Measurements from ENCODE around the gene COPG1. TPM values are rescaled to one million over a fixed set of nuclear protein-coding genes. Genes with fewer than 3 reads are reported as not detected.

The COPG1 gene
- total RNA-seq, 4 donors from 2014 or later: 64.7 to 149 (median 116) TPM

DNA sequence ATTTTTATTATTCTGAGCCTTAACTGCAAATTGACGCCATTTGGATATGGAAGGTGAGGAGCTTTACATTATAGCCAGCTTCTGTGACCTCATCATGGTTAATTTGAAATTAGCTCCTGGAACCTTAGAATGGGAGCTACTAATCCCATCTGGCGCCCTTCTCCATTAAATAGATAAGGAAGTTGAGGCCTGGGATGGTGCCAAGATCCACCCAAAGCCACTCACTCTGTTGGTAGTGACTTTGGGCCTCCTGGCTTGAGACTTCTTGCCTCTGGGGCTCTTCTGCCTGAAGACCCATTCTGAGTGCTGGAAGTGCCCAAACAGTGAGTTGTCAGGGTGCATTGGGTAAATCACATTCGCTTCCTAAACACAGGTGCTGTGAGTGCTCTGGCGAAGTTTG, 17.2 kb downstream of the COPG1 start:
- Histone ChIP-seq H3K27ac (no peak overlapping the region), H3K36me3 (peaks cover 0 to 92% (median 55%) of the 10 kb centered on the region in 4 donors), H3K4me3 (no peak overlapping the region), H3K27me3 (no peaks in the 10 kb centered on the region), H3K9me3 (no peaks in the 10 kb centered on the region), H3K4me1 (no peaks in the 10 kb centered on the region)
- DNase-seq: no peak
- intact Hi-C loops (cut with DNase I; ENCODE audit: low total_unique reads) (loop anchor here (5.0 kb wide), 1 partner anchor 644 kb away; no protein-coding TSS in a partner anchor), in situ Hi-C loops (cut with MboI; ENCODE audit: low pct_ligation_motif_present in 1 of 4, low pct_unique_long_range_greater_than_20kb in 1 of 4, low sequenced_read_pairs in 3 of 4) (no loop called here)
- WGBS, 2 donors (ENCODE audit: low coverage in 1 of 2): 93 to 96% methylated on average over 3 to 4 of the region's 4 CpGs
- TF ChIP-seq, protein P1, sequence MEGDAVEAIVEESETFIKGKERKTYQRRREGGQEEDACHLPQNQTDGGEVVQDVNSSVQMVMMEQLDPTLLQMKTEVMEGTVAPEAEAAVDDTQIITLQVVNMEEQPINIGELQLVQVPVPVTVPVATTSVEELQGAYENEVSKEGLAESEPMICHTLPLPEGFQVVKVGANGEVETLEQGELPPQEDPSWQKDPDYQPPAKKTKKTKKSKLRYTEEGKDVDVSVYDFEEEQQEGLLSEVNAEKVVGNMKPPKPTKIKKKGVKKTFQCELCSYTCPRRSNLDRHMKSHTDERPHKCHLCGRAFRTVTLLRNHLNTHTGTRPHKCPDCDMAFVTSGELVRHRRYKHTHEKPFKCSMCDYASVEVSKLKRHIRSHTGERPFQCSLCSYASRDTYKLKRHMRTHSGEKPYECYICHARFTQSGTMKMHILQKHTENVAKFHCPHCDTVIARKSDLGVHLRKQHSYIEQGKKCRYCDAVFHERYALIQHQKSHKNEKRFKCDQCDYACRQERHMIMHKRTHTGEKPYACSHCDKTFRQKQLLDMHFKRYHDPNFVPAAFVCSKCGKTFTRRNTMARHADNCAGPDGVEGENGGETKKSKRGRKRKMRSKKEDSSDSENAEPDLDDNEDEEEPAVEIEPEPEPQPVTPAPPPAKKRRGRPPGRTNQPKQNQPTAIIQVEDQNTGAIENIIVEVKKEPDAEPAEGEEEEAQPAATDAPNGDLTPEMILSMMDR (IDR thresholded peaks at IDR 0.05): no peak
- no peak for TF ChIP-seq POLR2A (IDR thresholded peaks at IDR 0.05)
- TF ChIP-seq POLR2AphosphoS5 (IDR thresholded peaks at IDR 0.05): no peak
- TF ChIP-seq EP300 (IDR thresholded peaks at IDR 0.05; ENCODE audit: low read depth): no peak

DNA sequence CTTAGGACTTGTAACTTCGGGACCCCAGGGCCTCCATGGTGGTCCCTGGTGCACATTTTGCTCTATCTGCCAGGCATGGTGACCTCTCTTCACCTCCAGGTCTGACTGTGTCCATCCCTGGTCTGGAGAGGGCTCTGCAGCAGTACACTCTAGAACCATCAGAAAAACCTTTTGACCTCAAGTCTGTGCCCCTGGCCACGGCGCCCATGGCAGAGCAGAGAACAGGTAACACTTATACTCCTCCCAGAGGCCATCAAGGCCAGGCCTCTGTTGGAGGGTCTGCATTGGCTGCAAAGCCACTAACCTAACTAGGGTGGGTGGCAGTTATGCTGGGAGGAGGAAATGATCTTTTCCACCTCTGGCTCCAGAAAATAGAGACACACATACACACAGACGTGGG, 19.0 kb downstream of the COPG1 start:
- 99% methylated on average over 4 of the region's 4 CpGs; no CpG with 5 or more reads in 1 of the 2 donors for WGBS, 2 donors (ENCODE audit: low coverage in 1 of 2)
- Histone ChIP-seq H3K36me3 (peaks cover 0 to 93% (median 56%) of the 10 kb centered on the region in 4 donors), H3K4me1 (no peaks in the 10 kb centered on the region), H3K4me3 (no peak overlapping the region), H3K27me3 (no peaks in the 10 kb centered on the region), H3K27ac (no peak overlapping the region), H3K9me3 (no peaks in the 10 kb centered on the region)
- no peak for TF ChIP-seq EP300 (IDR thresholded peaks at IDR 0.05; ENCODE audit: low read depth)
- TF ChIP-seq POLR2AphosphoS5 (IDR thresholded peaks at IDR 0.05): no peak
- no peak for TF ChIP-seq POLR2A (IDR thresholded peaks at IDR 0.05)
- TF ChIP-seq, protein P1 (IDR thresholded peaks at IDR 0.05): no peak
- in situ Hi-C loops (cut with MboI; ENCODE audit: low pct_ligation_motif_present in 1 of 4, low pct_unique_long_range_greater_than_20kb in 1 of 4, low sequenced_read_pairs in 3 of 4): no loop called here
- no peak for DNase-seq
- intact Hi-C loops (cut with DNase I; ENCODE audit: low total_unique reads): loop anchor here (5.0 kb wide), 1 partner anchor 646 kb away; no protein-coding TSS in a partner anchor

DNA sequence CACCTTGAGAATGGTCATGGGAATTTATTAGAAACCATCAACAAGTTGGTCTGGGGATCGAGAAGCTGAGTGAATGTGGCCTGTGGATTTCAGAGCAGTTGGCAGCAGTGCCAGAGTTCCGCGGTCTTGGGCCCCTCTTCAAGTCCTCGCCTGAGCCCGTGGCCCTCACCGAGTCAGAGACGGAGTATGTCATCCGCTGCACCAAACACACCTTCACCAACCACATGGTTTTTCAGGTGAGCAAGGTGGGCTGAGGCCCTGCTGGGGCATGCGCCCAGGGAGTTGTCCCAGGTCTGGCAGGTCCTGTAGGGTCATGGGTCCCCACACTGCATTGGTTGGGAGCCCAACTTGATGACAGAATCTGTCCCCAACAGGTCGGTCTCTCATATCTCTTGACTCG, 22.3 kb downstream of the COPG1 start:
- Histone ChIP-seq H3K9me3 (no peaks in the 10 kb centered on the region), H3K4me3 (no peak overlapping the region), H3K27ac (no peak overlapping the region), H3K27me3 (no peaks in the 10 kb centered on the region), H3K4me1 (no peaks in the 10 kb centered on the region), H3K36me3 (peaks cover 0 to 84% (median 49%) of the 10 kb centered on the region in 4 donors)
- in situ Hi-C loops (cut with MboI; ENCODE audit: low pct_ligation_motif_present in 1 of 4, low pct_unique_long_range_greater_than_20kb in 1 of 4, low sequenced_read_pairs in 3 of 4): no loop called here
- intact Hi-C loops (cut with DNase I; ENCODE audit: low total_unique reads): no loop called here
- TF ChIP-seq, protein P1 (IDR thresholded peaks at IDR 0.05): no peak
- TF ChIP-seq POLR2AphosphoS5 (IDR thresholded peaks at IDR 0.05): no peak
- no peak for TF ChIP-seq EP300 (IDR thresholded peaks at IDR 0.05; ENCODE audit: low read depth)
- TF ChIP-seq POLR2A (IDR thresholded peaks at IDR 0.05): no peak
- DNase-seq: no peak
- 91 to 96% methylated on average over 8 to 11 of the region's 11 CpGs for WGBS, 2 donors (ENCODE audit: low coverage in 1 of 2)

DNA sequence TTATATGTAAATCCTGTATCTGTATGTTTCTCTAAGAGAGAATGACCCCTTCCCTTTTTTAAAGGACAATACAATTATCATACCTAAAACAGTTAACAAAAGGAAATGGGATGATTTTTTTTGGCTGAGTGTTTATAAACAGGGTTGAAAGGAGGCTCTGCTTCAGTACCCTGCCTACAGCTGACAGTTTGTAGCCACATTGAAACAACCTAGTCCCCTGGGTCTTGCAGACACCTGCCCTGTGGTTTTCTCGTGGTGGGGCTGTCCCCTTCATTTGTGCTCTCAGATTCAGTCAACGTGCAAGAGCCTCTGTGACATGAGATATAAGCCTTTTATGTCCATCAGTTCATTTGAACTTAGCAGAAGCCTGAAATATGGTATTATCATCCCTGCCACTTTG, 27.0 kb downstream of the COPG1 start:
- intact Hi-C loops (cut with DNase I; ENCODE audit: low total_unique reads): loop anchor here (5.0 kb wide), 1 partner anchor 41 kb away; a partner anchor contains a TSS
- in situ Hi-C loops (cut with MboI; ENCODE audit: low pct_ligation_motif_present in 1 of 4, low pct_unique_long_range_greater_than_20kb in 1 of 4, low sequenced_read_pairs in 3 of 4): no loop called here
- TF ChIP-seq EP300 (IDR thresholded peaks at IDR 0.05; ENCODE audit: low read depth) (no peak), POLR2AphosphoS5 (IDR thresholded peaks at IDR 0.05) (no peak), POLR2A (IDR thresholded peaks at IDR 0.05) (no peak)
- TF ChIP-seq, protein P1 (IDR thresholded peaks at IDR 0.05): no peak
- peak; percentile 47 for DNase-seq
- Histone ChIP-seq H3K27me3 (no peaks in the 10 kb centered on the region), H3K36me3 (peaks cover 0 to 40% (median 19%) of the 10 kb centered on the region in 4 donors), H3K27ac (no peak overlapping the region), H3K9me3 (no peaks in the 10 kb centered on the region), H3K4me1 (peaks cover 14 to 27% (median 18%) of the 10 kb centered on the region in 4 donors), H3K4me3 (no peak overlapping the region)
- 50% methylated on average over 2 of the region's 2 CpGs; no CpG with 5 or more reads in 1 of the 2 donors for WGBS, 2 donors (ENCODE audit: low coverage in 1 of 2)
